Activated CD4-positive, CD25-positive, alpha-beta regulatory T cell treated with anti-CD3 and anti-CD28 coated beads, Interleukin-2, amount 50 U/mL, for 72 hours (primary cell): ENCODE data around the gene NLRP14.

ENCODE experiments used
- DNase-seq: peaks from one replicate; pipeline ENCODE4 v3.0.0; 2021

The NLRP14 gene

GRCh38 chr11:7020183-7020917, at the start of gene NLRP14, which contains the start of gene ZNF214:
NLRP14 (plus strand) TSS chr11:7020479; CDS start chr11:7038587, 18,108 bp downstream.
ZNF214 (minus strand) TSS chr11:7020346; CDS start chr11:7002835, 17,511 bp downstream.
- no peak for DNase-seq

- DNase-seq: no peak
Observed at GRCh38 chr11:6979365-6979764, 40.9 kb upstream of the NLRP14 start.

- DNase-seq: no peak
Observed at GRCh38 chr11:6986487-6986886, 33.8 kb upstream of the NLRP14 start.

GRCh38 chr11:6988506-6988905, 31.8 kb upstream of the NLRP14 start:
- no peak for DNase-seq

GRCh38 chr11:6991227-6991626, 29.1 kb upstream of the NLRP14 start:
- DNase-seq: no peak

- DNase-seq: no peak
Observed at GRCh38 chr11:6992026-6992425, 28.3 kb upstream of the NLRP14 start.

GRCh38 chr11:6992457-6993417, 27.5 kb upstream of the NLRP14 start:
- no peak for DNase-seq

GRCh38 chr11:6995703-6996102, 24.6 kb upstream of the NLRP14 start:
- no peak for DNase-seq

GRCh38 chr11:7004482-7004881, 15.8 kb upstream of the NLRP14 start:
- no peak for DNase-seq

GRCh38 chr11:7014118-7014517, 6.2 kb upstream of the NLRP14 start:
- no peak for DNase-seq

- DNase-seq: no peak
Observed at GRCh38 chr11:7016011-7016410, 4.3 kb upstream of the NLRP14 start.

- no peak for DNase-seq
Observed at GRCh38 chr11:7019500-7020182, 638 bp upstream of the NLRP14 start.

GRCh38 chr11:7021318-7021717, 1.0 kb downstream of the NLRP14 start:
- DNase-seq: no peak

- DNase-seq: no peak
Observed at GRCh38 chr11:7028141-7028540, 7.9 kb downstream of the NLRP14 start.

GRCh38 chr11:7030836-7031235, 10.6 kb downstream of the NLRP14 start:
- DNase-seq: no peak

GRCh38 chr11:7031471-7031871, 11.2 kb downstream of the NLRP14 start:
- no peak for DNase-seq

GRCh38 chr11:7032692-7033091, 12.4 kb downstream of the NLRP14 start:
- DNase-seq: no peak

GRCh38 chr11:7034019-7034418, 13.7 kb downstream of the NLRP14 start:
- no peak for DNase-seq

- DNase-seq: no peak
Observed at GRCh38 chr11:7046474-7047175, 26.3 kb downstream of the NLRP14 start.

- DNase-seq: no peak
Observed at GRCh38 chr11:7050191-7050590, 29.9 kb downstream of the NLRP14 start.

GRCh38 chr11:7056828-7057513, 36.7 kb downstream of the NLRP14 start:
- no peak for DNase-seq

GRCh38 chr11:7057641-7058040, 37.4 kb downstream of the NLRP14 start:
- no peak for DNase-seq
